ENCODE measurements around the gene NFYA. TPM values are rescaled to one million over a fixed set of nuclear protein-coding genes. Genes with fewer than 3 reads are reported as not detected.

The NFYA gene
- total RNA-seq, 1 donor from 2014 or later = 18.8 TPM

- H3K4me1 Mint-ChIP-seq (ENCODE audit: low read depth) = peaks cover 2% of the 10 kb centered on the region
- H3K27ac Mint-ChIP-seq (ENCODE audit: unreplicated experiment) = no peak overlapping the region
- H3K4me3 Mint-ChIP-seq (ENCODE audit: unreplicated experiment) = no peak overlapping the region
- TF ChIP-seq CTCF (IDR thresholded peaks at IDR 0.05) = no peak
- H3K36me3 Mint-ChIP-seq (ENCODE audit: low read depth) = peaks cover 27% of the 10 kb centered on the region
- no peaks in the 10 kb centered on the region for H3K27me3 Mint-ChIP-seq (ENCODE audit: low read depth)
- DNase-seq (ENCODE audit: low spot score) = no peak
- no peaks in the 10 kb centered on the region for H3K9me3 Mint-ChIP-seq (ENCODE audit: low read depth)
Measured at GRCh38 chr6:41085182-41085581, 12.4 kb downstream of the NFYA start.

DNA sequence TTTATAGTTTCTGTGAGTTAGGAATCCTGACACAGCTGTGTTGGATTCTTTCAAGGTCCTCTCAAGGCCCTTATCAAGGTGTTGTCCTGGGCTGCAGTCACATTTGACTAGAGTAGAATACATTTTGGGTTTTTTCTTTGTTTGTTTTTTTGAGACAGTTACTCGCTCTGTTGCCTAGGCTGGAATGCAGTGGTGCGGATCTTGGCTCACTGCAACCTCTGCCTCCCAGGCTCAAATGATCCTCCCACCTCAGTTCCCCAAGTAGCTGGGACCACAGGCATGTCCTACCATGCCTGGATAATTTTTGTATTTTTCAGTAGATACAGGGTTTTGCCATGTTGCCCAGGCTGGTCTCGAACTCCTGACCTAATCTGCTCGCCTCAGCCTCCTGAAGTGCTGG lies 15.7 kb downstream of the NFYA start:
- no peaks in the 10 kb centered on the region for H3K9me3 Mint-ChIP-seq (ENCODE audit: low read depth)
- H3K27ac Mint-ChIP-seq (ENCODE audit: unreplicated experiment) = no peak overlapping the region
- TF ChIP-seq CTCF (IDR thresholded peaks at IDR 0.05) = no peak
- H3K4me3 Mint-ChIP-seq (ENCODE audit: unreplicated experiment) = no peak overlapping the region
- no peak for DNase-seq (ENCODE audit: low spot score)
- peaks cover 36% of the 10 kb centered on the region for H3K36me3 Mint-ChIP-seq (ENCODE audit: low read depth)
- H3K4me1 Mint-ChIP-seq (ENCODE audit: low read depth) = peaks cover 7% of the 10 kb centered on the region
- H3K27me3 Mint-ChIP-seq (ENCODE audit: low read depth) = no peaks in the 10 kb centered on the region

DNA sequence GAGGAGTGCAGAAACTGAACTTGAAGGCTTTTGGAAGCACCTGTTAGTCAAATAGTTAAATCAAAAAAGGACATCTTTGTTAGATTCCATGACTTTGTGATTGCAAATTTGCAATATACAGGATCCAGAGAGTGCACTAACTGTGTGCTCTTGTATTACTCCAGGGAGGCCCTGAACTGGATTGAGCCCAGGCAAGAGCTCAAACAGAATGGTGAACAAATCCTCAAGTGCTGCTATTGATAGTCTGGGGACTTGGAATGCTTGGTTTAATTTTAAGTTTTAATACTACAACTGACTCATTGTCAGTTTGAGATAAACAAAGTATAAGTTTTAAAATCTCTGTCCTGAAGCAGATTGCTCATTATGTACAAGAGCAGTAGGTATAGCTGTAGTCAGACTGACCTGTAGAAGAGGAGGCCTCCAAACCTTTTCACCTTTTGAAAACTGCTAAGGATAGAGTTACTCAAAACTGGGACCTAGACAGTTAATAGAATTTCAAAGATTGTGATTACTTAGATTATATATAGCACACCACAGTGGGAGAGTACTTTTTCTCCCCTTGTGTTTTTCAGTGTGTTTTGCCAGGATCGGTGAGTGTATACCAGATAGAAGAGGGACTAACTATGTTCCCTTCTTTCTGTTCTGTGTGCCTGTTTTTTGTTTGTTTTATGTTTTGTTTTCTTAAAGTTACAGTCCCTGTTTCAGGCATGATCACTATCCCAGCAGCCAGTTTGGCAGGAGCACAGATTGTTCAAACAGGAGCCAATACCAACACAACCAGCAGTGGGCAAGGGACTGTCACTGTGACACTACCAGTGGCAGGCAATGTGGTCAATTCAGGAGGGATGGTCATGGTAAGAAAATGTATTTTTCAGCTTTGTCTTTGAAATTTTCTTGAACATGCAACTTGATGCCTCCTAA lies 18.3 kb downstream of the NFYA start:
- DNase-seq (ENCODE audit: low spot score) = no peak
- Mint-ChIP-seq H3K4me1 (ENCODE audit: low read depth) (peaks cover 7% of the 10 kb centered on the region), H3K4me3 (ENCODE audit: unreplicated experiment) (no peak overlapping the region), H3K27me3 (ENCODE audit: low read depth) (no peaks in the 10 kb centered on the region), H3K9me3 (ENCODE audit: low read depth) (no peaks in the 10 kb centered on the region), H3K36me3 (ENCODE audit: low read depth) (peaks cover 43% of the 10 kb centered on the region), H3K27ac (ENCODE audit: unreplicated experiment) (no peak overlapping the region)
- no peak for TF ChIP-seq CTCF (IDR thresholded peaks at IDR 0.05)

GRCh38 chr6:41092421-41093140 lies 19.8 kb downstream of the NFYA start:
- Mint-ChIP-seq H3K4me3 (ENCODE audit: unreplicated experiment) (no peak overlapping the region), H3K4me1 (ENCODE audit: low read depth) (peaks cover 19% of the 10 kb centered on the region), H3K27me3 (ENCODE audit: low read depth) (no peaks in the 10 kb centered on the region), H3K36me3 (ENCODE audit: low read depth) (peaks cover 48% of the 10 kb centered on the region), H3K27ac (ENCODE audit: unreplicated experiment) (no peak overlapping the region), H3K9me3 (ENCODE audit: low read depth) (no peaks in the 10 kb centered on the region)
- DNase-seq (ENCODE audit: low spot score) = no peak
- peak; percentile 82 for TF ChIP-seq CTCF (IDR thresholded peaks at IDR 0.05)

- DNase-seq (ENCODE audit: low spot score) = no peak
- Mint-ChIP-seq H3K4me1 (ENCODE audit: low read depth) (peaks cover 29% of the 10 kb centered on the region), H3K4me3 (ENCODE audit: unreplicated experiment) (no peak overlapping the region), H3K9me3 (ENCODE audit: low read depth) (no peaks in the 10 kb centered on the region), H3K27me3 (ENCODE audit: low read depth) (no peaks in the 10 kb centered on the region), H3K27ac (ENCODE audit: unreplicated experiment) (no peak overlapping the region), H3K36me3 (ENCODE audit: low read depth) (peaks cover 51% of the 10 kb centered on the region)
- TF ChIP-seq CTCF (IDR thresholded peaks at IDR 0.05) = no peak
Measured at GRCh38 chr6:41093729-41094128, 21.0 kb downstream of the NFYA start.

All from chondrocyte (in vitro differentiated cells).